GM13976 (cell line): ENCODE data around the gene TMEM126B.

Experiments
- DNase-seq: peaks from one replicate; pipeline ENCODE4 v3.0.0; 2012; ENCODE audit warnings: low spot score
- CTCF ChIP-seq: IDR thresholded peaks from 2 replicates; pipeline ENCODE4 v1.5.1; 2012; ENCODE audit warnings: borderline replicate concordance, mild to moderate bottlenecking; ENCODE audit not compliant: insufficient read depth; ENCODE audit errors: extremely low read depth, missing control alignments, control extremely low read depth
- in situ Hi-C: fragments of 300-500 bp; cut with MboI; formaldehyde crosslinking; loops from one replicate; pipeline ENCODE4 v1.12.0; 2022; ENCODE audit warnings: low sequenced_read_pairs, mixed read lengths, inconsistent platforms; ENCODE audit not compliant: unreplicated experiment

Gene TMEM126B

GRCh38 chr11:85685820-85686459 lies 57.5 kb downstream of the TMEM126B start, which contains the start of gene CCDC89:
CCDC89 (minus strand) TSS chr11:85686195; CDS start chr11:85686130, 65 bp downstream.
- in situ Hi-C loops: no loop called here
- TF ChIP-seq CTCF: no peak
- no peak for DNase-seq
